HG02970 (cell line): ENCODE data around the gene ANHX.
"Not testable (repeated sequence)": the region's sequence is repeated elsewhere in the genome, so short reads cannot be mapped to it uniquely, and the experiment has no call there.

Experiments
- ATAC-seq: cut with Tn5 transposase; IDR thresholded peaks from one replicate; pipeline ENCODE4 v1.9.1; 2021; ENCODE audit warnings: mild to moderate bottlenecking, moderate library complexity, moderate number of reproducible peaks; ENCODE audit not compliant: unreplicated experiment, low FRiP score

Gene ANHX

DNA sequence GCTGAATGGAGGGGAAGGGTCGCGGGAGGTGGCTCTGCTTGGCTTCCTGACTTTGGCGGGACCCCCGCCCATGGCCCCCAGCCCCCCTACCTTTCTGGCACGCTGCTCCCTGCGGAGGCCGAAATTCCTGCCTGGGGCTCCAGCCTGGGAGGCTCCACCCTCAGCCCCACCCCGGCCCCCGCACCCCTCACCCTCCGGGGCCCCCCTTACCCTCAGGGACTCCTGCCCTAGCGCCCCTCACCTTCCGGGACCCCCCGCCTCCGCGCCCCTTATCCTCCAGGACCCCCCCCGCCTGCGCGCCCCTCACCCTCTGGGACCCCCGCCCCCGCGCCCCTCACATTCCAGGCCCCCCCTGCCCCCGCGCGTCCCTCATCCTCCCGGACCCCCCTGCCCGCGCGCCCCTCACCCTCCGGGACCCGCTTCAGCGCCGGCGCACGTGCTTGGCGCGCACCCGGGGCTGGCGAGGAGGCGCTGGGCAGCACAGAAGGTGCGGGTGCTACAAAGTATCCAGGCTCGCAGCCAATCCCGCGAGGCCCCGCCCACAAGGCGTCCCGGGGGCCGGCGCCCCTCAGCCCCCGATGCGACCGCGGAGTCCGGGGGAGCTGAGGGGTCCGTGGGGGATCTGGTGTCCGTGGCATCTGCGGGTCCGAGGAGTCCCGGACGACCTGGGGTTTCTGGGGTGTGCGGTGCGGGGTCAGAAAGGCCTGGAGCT, at the start of gene ANHX:
Gene ANHX (minus strand): TSS at position 477 of the 712 bp plus-strand sequence. CDS start 1,521 bp downstream, outside the sequence.
- ATAC-seq, result no peak

DNA sequence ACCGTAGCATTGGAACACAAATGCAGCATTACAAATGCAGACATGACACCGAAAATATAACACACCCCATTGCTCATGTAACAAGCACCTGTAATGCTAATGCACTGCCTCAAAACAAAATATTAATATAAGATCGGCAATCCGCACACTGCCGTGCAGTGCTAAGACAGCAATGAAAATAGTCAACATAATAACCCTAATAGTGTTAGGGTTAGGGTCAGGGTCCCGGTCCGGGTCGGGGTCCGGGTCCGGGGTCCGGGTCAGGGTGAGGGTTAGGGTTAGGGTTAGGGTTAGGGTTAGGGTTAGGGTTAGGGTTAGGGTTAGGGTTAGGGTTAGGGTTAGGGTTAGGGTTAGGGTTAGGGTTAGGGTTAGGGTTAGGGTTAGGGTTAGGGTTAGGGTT, 29.0 kb upstream of the ANHX start:
- not testable (repeated sequence) for ATAC-seq

DNA sequence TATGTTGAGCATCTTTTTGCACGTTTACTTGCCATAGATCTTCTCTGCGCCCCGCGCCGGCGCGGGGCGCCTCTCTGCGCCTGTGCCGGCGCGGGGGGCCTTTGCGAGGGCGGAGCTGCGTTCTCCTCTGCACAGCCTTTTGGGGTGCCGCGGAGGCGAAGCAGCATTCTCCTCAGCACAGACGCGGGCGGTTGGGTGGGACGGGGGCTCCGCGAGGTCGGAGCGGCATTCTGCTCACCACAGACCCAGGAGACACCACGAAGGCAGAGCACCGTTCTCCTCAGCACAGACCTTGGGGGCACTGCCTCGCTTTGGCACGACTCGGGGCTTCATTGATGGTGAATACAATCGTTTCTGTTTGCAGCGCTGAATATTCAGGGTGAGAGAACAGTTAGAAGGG, 28.5 kb upstream of the ANHX start:
- no peak for ATAC-seq

DNA sequence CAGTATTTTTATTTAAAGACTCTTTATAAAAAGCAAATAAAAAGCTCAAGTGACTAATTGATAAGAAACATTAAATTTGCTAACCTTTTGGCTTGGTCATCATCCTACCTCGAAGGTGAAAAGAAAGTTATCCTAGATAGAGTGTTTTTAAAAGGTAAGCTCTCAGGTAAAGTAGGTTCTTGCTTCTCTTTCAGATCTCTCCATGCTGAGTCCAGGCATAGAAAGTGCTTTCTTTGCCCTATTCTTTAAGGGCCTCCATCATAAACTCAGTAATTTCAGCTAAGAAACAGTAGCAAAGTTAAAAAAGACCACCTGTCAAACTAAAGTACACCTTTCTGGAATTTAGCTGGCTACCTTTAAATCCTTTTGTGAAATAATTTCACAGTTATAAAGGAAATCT, 20.6 kb upstream of the ANHX start:
- ATAC-seq, result no peak

DNA sequence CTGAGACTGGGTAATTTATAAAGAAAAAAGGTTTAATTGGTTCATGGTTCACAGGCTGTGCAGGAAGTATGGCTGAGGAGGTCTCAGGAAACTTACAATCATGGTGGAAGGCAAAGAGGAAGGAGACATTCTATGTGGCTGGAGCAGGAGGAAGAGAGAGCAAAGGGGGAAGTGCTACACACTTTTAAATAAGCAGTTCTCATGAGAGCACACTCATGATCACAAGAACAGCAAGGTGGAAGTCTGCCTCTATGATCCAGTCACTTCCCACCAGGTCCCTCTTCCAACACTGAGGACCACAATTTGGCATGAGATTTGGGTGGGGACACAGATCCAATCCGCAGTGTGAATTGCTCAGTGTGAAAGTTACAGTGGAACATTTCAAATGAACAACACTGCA, 20.2 kb upstream of the ANHX start:
- ATAC-seq, result not testable (repeated sequence)

DNA sequence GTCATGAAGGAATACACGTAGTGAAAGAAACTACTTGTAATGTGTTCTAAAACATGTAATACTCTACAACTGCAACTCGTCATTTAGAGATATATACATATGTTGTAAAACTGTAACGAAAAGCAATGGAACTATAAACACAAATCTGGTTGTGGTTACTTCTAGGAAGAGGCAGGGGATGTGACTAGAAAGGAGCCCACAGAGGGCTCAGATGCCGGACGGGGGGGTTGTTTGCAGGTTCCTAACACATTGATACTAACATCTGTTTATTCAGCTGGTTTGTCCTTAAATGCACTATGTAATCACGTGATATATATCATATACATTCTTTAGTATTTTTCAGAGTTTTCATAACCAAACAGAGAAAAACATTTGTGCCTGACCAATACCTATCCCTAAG, 16.1 kb upstream of the ANHX start:
- no peak for ATAC-seq

DNA sequence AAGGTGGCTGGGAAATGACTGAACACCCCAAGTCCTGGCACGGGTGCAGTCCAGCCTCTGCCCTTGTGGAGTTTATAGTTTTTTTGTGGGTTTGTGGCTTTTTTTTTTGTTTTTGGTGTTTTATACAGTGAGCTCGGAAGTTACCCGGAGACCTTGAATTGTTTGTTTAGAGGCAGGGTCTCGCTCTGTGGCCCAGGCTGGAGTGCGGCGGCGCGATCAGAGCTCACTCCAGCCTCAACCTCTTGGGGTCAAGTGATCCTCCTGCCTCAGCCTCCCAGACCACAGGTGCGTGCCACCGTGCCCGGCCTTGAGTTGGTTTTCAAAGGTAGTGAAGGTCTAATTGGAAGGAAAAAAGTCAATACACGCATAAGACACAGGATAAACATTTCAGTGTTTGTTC, 879 bp upstream of the ANHX start:
- no peak for ATAC-seq

DNA sequence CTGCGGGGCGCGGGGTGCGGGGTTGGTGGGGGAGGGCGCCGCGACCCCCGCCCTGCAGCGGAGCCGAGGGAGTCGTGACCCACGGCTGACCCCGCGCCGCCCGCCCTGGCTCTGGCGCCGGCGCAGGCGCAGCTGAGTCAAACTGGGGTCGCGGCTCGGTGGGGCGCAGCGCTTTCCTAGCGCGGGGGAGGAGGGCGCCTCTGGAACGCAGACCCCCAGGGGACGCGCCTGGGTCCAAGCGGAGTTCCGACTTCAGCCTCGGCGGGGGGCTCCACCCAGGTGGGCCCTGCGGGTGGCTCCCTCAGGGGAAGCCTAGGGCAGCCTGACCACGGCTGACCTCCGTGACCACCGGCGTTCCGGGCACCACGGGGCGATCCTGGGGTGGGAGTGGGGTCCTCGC, 467 bp upstream of the ANHX start:
- no peak for ATAC-seq

DNA sequence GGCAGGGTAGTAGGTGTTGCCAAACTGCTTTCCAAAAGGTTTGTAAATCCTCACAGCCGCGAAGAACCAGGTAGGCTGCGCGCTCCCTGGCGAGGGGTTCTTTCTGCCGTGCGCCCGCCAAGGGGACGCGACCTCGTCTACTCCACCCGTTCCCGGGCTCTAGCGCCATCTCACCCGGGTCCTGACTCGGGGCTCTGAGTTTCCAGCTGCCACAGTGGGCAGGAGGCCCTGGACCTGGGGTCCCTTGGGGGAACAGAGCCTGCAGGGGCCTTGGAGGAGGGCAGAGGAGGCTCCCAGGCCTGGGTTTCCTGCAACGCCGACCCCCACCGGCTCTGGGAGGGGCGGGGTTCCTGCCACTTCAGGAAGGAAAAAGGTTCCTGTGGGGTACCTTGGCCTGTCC, 706 bp downstream of the ANHX start:
- ATAC-seq, result no peak

DNA sequence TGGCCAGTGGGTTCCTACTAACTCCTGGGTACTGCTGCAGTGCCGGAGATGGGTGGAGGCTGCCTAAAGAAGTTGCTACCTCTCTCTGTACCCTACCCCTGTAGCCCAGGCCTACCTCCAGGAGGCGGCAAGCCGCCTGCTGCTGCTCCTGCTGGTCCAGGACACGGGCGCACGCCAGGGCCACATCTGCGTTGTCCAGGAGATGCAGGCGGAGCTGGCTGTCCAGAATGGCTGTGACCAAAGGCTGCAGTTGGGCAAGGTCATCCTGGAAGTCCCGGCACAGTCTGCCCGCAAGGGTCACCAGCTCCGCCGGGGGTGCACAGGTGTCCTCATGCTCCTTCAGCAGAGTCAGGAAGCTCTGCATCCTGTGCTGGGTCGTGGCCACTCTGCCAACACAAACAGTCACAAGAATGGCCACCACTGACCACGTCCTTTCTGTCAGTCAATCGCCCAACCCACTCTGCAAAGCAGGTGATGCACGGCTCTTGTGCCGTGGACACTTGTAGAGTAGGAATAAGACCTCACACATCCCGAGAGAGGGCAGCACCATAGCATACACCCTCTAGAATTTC, 1.6 kb downstream of the ANHX start:
- no peak for ATAC-seq

DNA sequence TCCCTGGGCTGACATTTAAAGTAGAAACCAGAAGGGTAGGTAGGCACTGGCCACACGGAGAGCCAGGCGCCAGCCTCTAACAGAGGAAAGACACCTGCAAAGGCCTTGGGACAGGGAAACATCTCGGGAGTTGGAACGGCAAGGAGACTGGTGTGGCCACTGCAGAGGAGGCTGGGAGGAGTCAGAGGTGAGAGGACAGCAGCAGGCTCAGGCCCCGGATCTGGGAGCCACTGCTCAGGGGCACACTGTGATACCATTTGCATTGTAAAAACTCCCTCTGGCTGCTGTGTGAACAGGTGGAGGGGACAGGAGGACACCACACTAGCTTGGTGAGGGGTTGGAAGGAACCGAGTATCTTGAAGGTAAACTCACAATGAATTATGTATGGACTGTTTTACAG, 2.7 kb downstream of the ANHX start:
- no peak for ATAC-seq

DNA sequence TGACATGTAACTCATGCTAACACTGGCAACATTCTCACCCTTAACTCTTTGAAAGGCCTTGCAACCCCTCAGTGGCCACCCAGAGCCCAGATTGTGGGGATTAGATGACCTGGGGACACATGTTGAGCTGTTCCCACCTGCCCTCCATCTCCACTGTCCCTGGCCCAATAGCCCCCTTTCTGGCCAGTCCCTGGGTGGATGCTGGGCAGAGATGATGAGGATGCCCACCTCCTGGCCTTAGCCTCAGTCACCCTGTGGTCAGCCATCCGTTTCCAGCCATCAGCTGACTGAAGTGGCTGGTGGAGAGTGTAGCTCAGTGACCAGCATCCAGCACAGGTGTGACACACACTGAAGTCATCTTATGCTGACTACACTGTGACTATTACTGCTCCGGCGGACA, 4.7 kb downstream of the ANHX start:
- no peak for ATAC-seq

DNA sequence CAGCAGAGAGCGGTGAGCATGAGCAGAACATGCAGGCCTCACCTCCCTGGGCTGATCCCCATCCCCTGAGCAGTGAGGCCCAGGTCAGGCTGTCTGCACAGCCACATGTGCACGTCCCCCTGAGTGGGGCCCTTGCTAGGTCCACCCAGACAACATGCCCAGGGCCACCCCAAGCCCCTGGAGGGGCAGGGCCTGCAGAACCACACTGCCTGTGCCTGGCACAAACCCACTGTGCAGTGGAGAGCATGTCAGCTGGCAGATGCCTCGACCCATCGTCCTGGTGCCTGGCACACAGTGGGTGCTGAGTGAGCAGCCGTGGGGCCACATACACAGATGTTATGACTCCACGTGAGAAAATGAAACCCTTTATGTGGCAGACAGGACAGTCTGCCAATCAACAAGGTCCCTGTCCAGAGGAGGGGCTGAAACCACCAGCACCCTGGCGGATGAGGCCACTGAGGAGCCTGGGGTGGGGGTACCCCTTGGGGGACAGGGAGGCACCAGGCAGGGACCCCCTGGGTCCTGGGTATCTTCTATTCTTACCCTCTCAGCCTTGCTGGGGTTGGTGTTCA, 8.3 kb downstream of the ANHX start:
- no peak for ATAC-seq

DNA sequence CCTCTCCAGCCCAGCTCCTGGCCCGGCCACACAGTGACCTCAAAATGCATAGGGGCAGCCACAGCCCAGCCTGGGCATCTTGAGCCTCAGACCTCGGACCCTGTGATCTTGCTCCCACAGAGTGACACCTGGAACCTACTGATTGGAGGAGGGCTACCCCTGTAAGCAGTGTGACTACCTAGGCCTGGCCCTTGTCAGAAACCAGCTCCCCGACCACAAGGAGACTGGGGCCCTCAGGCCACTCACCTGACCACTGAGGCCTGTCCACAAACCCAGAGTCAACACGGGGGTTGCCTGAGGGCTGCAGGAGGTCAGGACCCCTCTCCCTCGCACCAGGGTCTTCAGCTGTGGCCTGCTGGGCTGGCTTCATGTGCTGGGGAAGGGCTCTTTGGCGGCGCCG, 9.0 kb downstream of the ANHX start:
- ATAC-seq, result no peak

DNA sequence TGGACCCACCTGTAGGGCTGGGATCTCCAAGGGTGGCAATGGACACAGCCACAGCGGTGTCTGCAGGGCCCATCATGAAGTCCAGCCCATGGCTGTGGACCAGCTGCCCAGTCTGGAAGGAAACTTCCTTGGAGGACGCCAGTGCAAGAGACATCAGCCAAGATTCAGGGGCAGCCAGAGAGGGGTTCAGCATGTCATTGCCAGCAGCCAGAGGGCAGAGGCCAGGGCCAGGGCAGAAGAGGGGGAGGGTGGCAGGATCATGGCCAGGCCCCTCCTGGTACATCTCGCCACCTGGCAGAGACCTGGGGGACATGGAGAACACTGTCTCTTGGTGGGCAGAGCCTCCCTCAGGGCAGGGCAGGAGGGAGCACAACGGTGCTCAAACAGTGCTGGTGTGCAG, 10.2 kb downstream of the ANHX start:
- ATAC-seq, result no peak

DNA sequence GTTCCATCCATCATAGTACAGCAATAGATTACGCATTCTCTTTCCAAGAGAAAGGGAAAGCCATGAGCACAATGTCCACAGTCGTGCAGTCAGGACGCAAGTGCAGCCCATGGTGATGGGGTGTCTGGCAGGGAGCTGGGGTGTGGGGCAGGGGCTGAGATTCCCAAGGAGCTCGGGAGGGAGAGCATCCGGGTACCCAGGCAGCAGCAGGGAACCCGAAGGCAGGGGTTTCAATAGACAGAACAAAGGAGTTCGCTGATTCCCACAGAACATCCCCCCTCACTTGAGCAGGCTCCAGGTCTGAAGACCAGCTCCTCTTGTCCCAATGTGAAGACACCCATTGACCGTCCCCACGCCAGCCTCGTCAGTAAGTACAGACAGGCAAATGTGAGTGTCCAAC, 13.5 kb downstream of the ANHX start:
- ATAC-seq, result no peak

DNA sequence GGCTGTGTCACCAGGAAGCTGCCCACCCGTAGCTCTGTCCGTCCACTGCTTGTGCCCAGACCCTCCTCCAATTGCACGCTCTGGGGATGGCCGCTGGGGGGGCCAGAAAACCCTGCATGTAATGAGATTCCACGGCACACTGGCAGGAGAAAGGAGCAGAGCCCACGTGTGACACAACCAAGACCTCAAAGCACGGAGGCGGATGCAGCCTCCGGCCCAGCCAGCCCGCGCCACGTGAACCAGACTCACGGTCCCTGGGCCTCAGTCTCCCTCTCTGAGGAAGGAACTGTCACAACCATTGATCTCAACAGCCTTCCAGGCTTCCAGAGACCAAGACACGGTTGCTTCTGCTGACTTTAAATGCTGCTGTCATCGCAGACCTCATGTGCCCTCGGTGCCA, 14.4 kb downstream of the ANHX start:
- no peak for ATAC-seq

DNA sequence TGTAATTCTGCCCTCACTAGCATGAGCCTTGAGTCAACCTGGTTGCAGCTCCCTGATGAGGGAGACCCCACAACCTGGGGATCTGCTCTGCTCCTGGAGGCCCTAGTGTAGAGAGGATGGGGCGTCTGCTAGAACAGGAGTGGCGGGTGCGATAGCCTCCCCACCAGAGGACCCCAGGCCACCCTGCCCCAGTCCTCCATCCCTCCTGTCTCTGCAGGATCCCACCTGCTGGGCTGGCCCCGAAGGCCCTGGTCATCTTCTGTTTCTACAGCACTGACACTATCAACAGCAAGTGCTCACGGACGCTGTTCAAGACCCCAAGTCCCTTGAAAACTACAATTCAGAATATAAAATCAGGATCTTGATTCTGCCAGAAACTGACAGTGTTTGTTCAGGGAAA, 15.2 kb downstream of the ANHX start:
- no peak for ATAC-seq

DNA sequence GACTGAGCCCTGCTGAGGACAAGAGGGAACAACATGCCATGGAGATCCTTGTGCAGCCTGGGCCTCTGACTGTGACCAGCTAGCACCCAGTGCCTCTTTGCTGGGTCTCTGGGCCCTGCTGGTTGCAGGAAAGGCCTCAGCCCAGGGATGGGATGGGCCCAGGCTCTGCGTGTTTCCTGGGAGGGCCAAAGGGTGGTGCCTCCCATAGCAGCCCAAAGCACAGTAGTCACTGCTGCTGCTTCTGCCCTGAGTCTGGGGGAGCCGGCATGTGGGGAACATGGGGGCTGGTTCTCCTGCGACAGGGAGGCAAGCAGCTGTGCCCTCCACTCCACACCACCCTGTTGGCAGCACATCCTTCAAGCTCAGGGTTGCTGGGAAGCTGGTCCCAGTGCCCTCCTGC, 18.5 kb downstream of the ANHX start:
- no peak for ATAC-seq

DNA sequence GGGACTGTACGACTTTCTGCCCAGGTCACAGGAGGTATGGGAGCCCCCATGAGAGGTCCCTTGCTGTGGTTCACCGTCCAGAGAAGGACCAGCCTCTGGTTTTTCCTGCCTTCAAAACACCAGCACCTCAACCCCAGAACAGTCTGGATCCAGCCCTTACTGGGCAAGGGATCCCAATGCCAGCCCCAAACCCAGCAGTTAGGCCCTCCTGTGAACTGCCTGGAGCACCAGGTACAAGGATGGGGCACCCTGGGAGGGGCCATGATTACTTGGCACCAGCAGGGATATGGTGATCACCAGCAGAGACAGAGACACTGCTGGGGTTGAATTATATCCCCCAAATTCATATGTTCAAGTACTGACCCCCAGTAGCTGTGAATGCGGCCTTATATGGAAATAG, 20.0 kb downstream of the ANHX start:
- ATAC-seq, result no peak

DNA sequence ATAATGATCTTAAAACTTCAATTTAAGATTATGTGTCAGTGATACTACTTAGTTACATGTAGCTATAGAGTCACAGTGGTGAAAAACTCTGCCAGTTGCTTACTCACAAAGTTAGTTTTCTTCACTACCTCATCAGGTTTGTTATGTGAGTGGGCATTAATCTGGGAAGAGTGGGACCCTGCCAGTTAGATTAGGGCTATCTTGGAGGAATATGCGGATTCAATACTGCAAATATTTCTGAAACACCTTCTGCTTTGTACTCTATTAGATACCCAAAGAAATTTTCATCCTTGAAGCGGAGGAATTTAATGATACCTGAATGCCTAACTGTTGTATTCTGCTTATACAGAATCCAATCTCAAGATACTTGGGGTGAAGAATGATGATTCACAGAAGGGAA, 29.3 kb downstream of the ANHX start:
- no peak for ATAC-seq

DNA sequence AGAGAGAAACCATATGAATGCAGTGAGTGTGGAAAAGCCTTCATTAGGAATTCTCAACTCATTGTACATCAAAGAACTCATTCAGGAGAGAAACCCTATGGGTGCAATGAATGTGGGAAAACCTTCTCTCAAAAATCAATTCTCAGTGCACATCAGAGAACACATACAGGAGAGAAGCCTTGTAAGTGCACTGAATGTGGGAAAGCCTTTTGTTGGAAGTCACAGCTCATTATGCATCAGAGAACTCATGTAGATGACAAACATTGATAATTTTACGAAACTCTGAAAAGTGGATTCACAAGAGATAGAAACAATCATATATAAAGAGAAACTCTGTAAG, 31.4 kb downstream of the ANHX start:
- ATAC-seq, result no peak
